ENCODE measurements around the gene CD163.

CD163 gene

GRCh38 chr12:7495136-7495535 lies 8.4 kb downstream of the CD163 start:
- Histone ChIP-seq H3K27ac (ENCODE audit: low read depth, low read length) (no peak overlapping the region), H3K9ac (ENCODE audit: low read length) (no peak overlapping the region)

GRCh38 chr12:7493006-7493405 lies 10.6 kb downstream of the CD163 start:
- Histone ChIP-seq H3K9ac (ENCODE audit: low read length) (no peak overlapping the region), H3K27me3 (ENCODE audit: control insufficient read depth, insufficient read depth, low read length) (no peaks in the 10 kb centered on the region), H3K36me3 (ENCODE audit: control insufficient read depth, insufficient read depth, low read length) (no peaks in the 10 kb centered on the region), H3K4me1 (ENCODE audit: control insufficient read depth, insufficient read depth, low read length) (no peaks in the 10 kb centered on the region), H3K4me3 (ENCODE audit: low read length) (no peak overlapping the region), H3K27ac (ENCODE audit: low read depth, low read length) (no peak overlapping the region)

More at GRCh38 chr12:7495136-7495535, 8.4 kb downstream of the CD163 start:
- no peaks in the 10 kb centered on the region for H3K27me3 ChIP-seq (ENCODE audit: control insufficient read depth, insufficient read depth, low read length)
- H3K4me1 ChIP-seq (ENCODE audit: control insufficient read depth, insufficient read depth, low read length): no peaks in the 10 kb centered on the region
- H3K4me3 ChIP-seq (ENCODE audit: low read length): no peak overlapping the region
- H3K36me3 ChIP-seq (ENCODE audit: control insufficient read depth, insufficient read depth, low read length): no peaks in the 10 kb centered on the region

- H3K9ac ChIP-seq (ENCODE audit: low read length): no peak overlapping the region
- H3K4me1 ChIP-seq (ENCODE audit: control insufficient read depth, insufficient read depth, low read length): no peaks in the 10 kb centered on the region
- no peaks in the 10 kb centered on the region for H3K36me3 ChIP-seq (ENCODE audit: control insufficient read depth, insufficient read depth, low read length)
- no peak overlapping the region for H3K27ac ChIP-seq (ENCODE audit: low read depth, low read length)
- H3K27me3 ChIP-seq (ENCODE audit: control insufficient read depth, insufficient read depth, low read length): no peaks in the 10 kb centered on the region
- no peak overlapping the region for H3K4me3 ChIP-seq (ENCODE audit: low read length)
These were observed 17.1 kb downstream of the CD163 start for GRCh38 chr12:7486512-7486911.

GRCh38 chr12:7485095-7485494 lies 18.5 kb downstream of the CD163 start:
- Histone ChIP-seq H3K9ac (ENCODE audit: low read length) (no peak overlapping the region), H3K4me3 (ENCODE audit: low read length) (no peak overlapping the region), H3K4me1 (ENCODE audit: control insufficient read depth, insufficient read depth, low read length) (no peaks in the 10 kb centered on the region), H3K27ac (ENCODE audit: low read depth, low read length) (no peak overlapping the region), H3K36me3 (ENCODE audit: control insufficient read depth, insufficient read depth, low read length) (no peaks in the 10 kb centered on the region), H3K27me3 (ENCODE audit: control insufficient read depth, insufficient read depth, low read length) (no peaks in the 10 kb centered on the region)

- H3K27me3 ChIP-seq (ENCODE audit: control insufficient read depth, insufficient read depth, low read length): no peaks in the 10 kb centered on the region
- no peak overlapping the region for H3K27ac ChIP-seq (ENCODE audit: low read depth, low read length)
- no peaks in the 10 kb centered on the region for H3K4me1 ChIP-seq (ENCODE audit: control insufficient read depth, insufficient read depth, low read length)
- no peak overlapping the region for H3K9ac ChIP-seq (ENCODE audit: low read length)
- no peak overlapping the region for H3K4me3 ChIP-seq (ENCODE audit: low read length)
- no peaks in the 10 kb centered on the region for H3K36me3 ChIP-seq (ENCODE audit: control insufficient read depth, insufficient read depth, low read length)
These were observed 20.2 kb downstream of the CD163 start for GRCh38 chr12:7483343-7483742.

- Histone ChIP-seq H3K4me1 (ENCODE audit: control insufficient read depth, insufficient read depth, low read length) (no peaks in the 10 kb centered on the region), H3K4me3 (ENCODE audit: low read length) (no peak overlapping the region), H3K27me3 (ENCODE audit: control insufficient read depth, insufficient read depth, low read length) (no peaks in the 10 kb centered on the region), H3K9ac (ENCODE audit: low read length) (no peak overlapping the region), H3K36me3 (ENCODE audit: control insufficient read depth, insufficient read depth, low read length) (no peaks in the 10 kb centered on the region), H3K27ac (ENCODE audit: low read depth, low read length) (no peak overlapping the region)
These were observed 23.8 kb downstream of the CD163 start for GRCh38 chr12:7479771-7480170.

- H3K27me3 ChIP-seq (ENCODE audit: control insufficient read depth, insufficient read depth, low read length): no peaks in the 10 kb centered on the region
- H3K4me3 ChIP-seq (ENCODE audit: low read length): no peak overlapping the region
- H3K36me3 ChIP-seq (ENCODE audit: control insufficient read depth, insufficient read depth, low read length): no peaks in the 10 kb centered on the region
- no peaks in the 10 kb centered on the region for H3K4me1 ChIP-seq (ENCODE audit: control insufficient read depth, insufficient read depth, low read length)
- no peak overlapping the region for H3K27ac ChIP-seq (ENCODE audit: low read depth, low read length)
- H3K9ac ChIP-seq (ENCODE audit: low read length): no peak overlapping the region
These were observed 31.5 kb downstream of the CD163 start for GRCh38 chr12:7472060-7472459.

GRCh38 chr12:7460375-7461259 lies 43.0 kb downstream of the CD163 start:
- H3K4me1 ChIP-seq (ENCODE audit: control insufficient read depth, insufficient read depth, low read length): no peaks in the 10 kb centered on the region
- H3K9ac ChIP-seq (ENCODE audit: low read length): no peak overlapping the region
- no peaks in the 10 kb centered on the region for H3K27me3 ChIP-seq (ENCODE audit: control insufficient read depth, insufficient read depth, low read length)
- H3K36me3 ChIP-seq (ENCODE audit: control insufficient read depth, insufficient read depth, low read length): no peaks in the 10 kb centered on the region
- no peak overlapping the region for H3K27ac ChIP-seq (ENCODE audit: low read depth, low read length)
- H3K4me3 ChIP-seq (ENCODE audit: low read length): no peak overlapping the region

- H3K36me3 ChIP-seq (ENCODE audit: control insufficient read depth, insufficient read depth, low read length): no peaks in the 10 kb centered on the region
- H3K4me3 ChIP-seq (ENCODE audit: low read length): no peak overlapping the region
- no peaks in the 10 kb centered on the region for H3K4me1 ChIP-seq (ENCODE audit: control insufficient read depth, insufficient read depth, low read length)
- no peak overlapping the region for H3K9ac ChIP-seq (ENCODE audit: low read length)
- no peak overlapping the region for H3K27ac ChIP-seq (ENCODE audit: low read depth, low read length)
- no peaks in the 10 kb centered on the region for H3K27me3 ChIP-seq (ENCODE audit: control insufficient read depth, insufficient read depth, low read length)
These were observed 43.6 kb downstream of the CD163 start for GRCh38 chr12:7459973-7460372.

- Histone ChIP-seq H3K4me3 (ENCODE audit: low read length) (no peak overlapping the region), H3K4me1 (ENCODE audit: control insufficient read depth, insufficient read depth, low read length) (no peaks in the 10 kb centered on the region)
These were observed 51.8 kb downstream of the CD163 start for GRCh38 chr12:7451756-7452155.

GRCh38 chr12:7450667-7451066 lies 52.9 kb downstream of the CD163 start:
- Histone ChIP-seq H3K27ac (ENCODE audit: low read depth, low read length) (no peak overlapping the region), H3K4me1 (ENCODE audit: control insufficient read depth, insufficient read depth, low read length) (no peaks in the 10 kb centered on the region), H3K36me3 (ENCODE audit: control insufficient read depth, insufficient read depth, low read length) (no peaks in the 10 kb centered on the region), H3K9ac (ENCODE audit: low read length) (no peak overlapping the region), H3K27me3 (ENCODE audit: control insufficient read depth, insufficient read depth, low read length) (no peaks in the 10 kb centered on the region), H3K4me3 (ENCODE audit: low read length) (no peak overlapping the region)

More at GRCh38 chr12:7451756-7452155, 51.8 kb downstream of the CD163 start:
- H3K9ac ChIP-seq (ENCODE audit: low read length): no peak overlapping the region
- no peak overlapping the region for H3K27ac ChIP-seq (ENCODE audit: low read depth, low read length)
- no peaks in the 10 kb centered on the region for H3K36me3 ChIP-seq (ENCODE audit: control insufficient read depth, insufficient read depth, low read length)
- H3K27me3 ChIP-seq (ENCODE audit: control insufficient read depth, insufficient read depth, low read length): no peaks in the 10 kb centered on the region

GRCh38 chr12:7448099-7448498 lies 55.5 kb downstream of the CD163 start:
- Histone ChIP-seq H3K27me3 (ENCODE audit: control insufficient read depth, insufficient read depth, low read length) (no peaks in the 10 kb centered on the region), H3K4me3 (ENCODE audit: low read length) (no peak overlapping the region), H3K27ac (ENCODE audit: low read depth, low read length) (no peak overlapping the region), H3K9ac (ENCODE audit: low read length) (no peak overlapping the region), H3K36me3 (ENCODE audit: control insufficient read depth, insufficient read depth, low read length) (no peaks in the 10 kb centered on the region), H3K4me1 (ENCODE audit: control insufficient read depth, insufficient read depth, low read length) (no peaks in the 10 kb centered on the region)

- no peaks in the 10 kb centered on the region for H3K4me1 ChIP-seq (ENCODE audit: control insufficient read depth, insufficient read depth, low read length)
- no peak overlapping the region for H3K9ac ChIP-seq (ENCODE audit: low read length)
- no peaks in the 10 kb centered on the region for H3K36me3 ChIP-seq (ENCODE audit: control insufficient read depth, insufficient read depth, low read length)
- H3K27me3 ChIP-seq (ENCODE audit: control insufficient read depth, insufficient read depth, low read length): no peaks in the 10 kb centered on the region
- H3K4me3 ChIP-seq (ENCODE audit: low read length): no peak overlapping the region
- H3K27ac ChIP-seq (ENCODE audit: low read depth, low read length): no peak overlapping the region
These were observed 59.0 kb downstream of the CD163 start for GRCh38 chr12:7444537-7444936.
